Esophagus muscularis mucosa (tissue), 4 donors: Measurements from ENCODE around the gene MIER3.

Experiments
- EP300 ChIP-seq: sonication (generic); formaldehyde crosslinking; IDR thresholded peaks from one replicate; pipeline ENCODE4 v1.6.1; 2017; ENCODE audit warnings: antibody characterized with exemption
- POLR2A ChIP-seq: fragments of 450-650 bp; IDR thresholded peaks from one replicate; pipeline ENCODE4 v1.6.1; 2017; ENCODE audit warnings: antibody characterized with exemption, moderate library complexity, mild to moderate bottlenecking, low read depth
- TF ChIP-seq, protein P1 (sequence below), 3 experiments: fragments of 200-600 bp in 2 of 3; fragments of 450-650 bp in 1 of 3; sonication (generic) in 2 of 3; IDR thresholded peaks; one replicate each; pipeline ENCODE4 v1.5.1; 2017 to 2019; ENCODE audit warnings: antibody characterized with exemption in 3 of 3, mild to moderate bottlenecking in 2 of 3, moderate library complexity in 1 of 3

DNA sequence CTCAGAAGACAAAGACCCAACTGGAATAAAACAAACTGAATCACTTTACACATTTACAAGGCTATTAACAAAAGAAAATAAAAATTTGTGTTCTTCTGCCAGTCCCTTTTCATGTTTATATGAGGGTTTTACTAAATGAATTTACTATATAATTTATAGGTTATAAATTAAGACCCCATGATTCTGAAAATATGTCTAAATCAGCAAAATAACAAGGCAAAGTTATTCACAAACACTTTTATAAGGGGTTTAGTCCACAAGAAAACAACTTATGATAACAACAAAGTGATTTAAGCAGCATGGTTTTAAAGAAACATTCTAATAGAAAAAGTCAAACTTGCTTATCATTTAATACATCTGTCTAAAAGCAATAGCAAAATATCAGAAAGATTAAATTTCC is 4.9 kb downstream of the MIER3 start:
- TF ChIP-seq, protein P1, sequence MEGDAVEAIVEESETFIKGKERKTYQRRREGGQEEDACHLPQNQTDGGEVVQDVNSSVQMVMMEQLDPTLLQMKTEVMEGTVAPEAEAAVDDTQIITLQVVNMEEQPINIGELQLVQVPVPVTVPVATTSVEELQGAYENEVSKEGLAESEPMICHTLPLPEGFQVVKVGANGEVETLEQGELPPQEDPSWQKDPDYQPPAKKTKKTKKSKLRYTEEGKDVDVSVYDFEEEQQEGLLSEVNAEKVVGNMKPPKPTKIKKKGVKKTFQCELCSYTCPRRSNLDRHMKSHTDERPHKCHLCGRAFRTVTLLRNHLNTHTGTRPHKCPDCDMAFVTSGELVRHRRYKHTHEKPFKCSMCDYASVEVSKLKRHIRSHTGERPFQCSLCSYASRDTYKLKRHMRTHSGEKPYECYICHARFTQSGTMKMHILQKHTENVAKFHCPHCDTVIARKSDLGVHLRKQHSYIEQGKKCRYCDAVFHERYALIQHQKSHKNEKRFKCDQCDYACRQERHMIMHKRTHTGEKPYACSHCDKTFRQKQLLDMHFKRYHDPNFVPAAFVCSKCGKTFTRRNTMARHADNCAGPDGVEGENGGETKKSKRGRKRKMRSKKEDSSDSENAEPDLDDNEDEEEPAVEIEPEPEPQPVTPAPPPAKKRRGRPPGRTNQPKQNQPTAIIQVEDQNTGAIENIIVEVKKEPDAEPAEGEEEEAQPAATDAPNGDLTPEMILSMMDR (IDR thresholded peaks at IDR 0.05) = no peak
- TF ChIP-seq POLR2A (no peak), EP300 (no peak)
